ENCODE data around the gene CRX.
"Not testable (repeated sequence)": the region's sequence is repeated elsewhere in the genome, so short reads cannot be mapped to it uniquely, and the experiment has no call there.

CRX gene

GRCh38 chr19:47803671-47804070 is 18.1 kb upstream of the CRX start:
- DNase-seq (ENCODE audit: low spot score), result not testable (repeated sequence)

DNA sequence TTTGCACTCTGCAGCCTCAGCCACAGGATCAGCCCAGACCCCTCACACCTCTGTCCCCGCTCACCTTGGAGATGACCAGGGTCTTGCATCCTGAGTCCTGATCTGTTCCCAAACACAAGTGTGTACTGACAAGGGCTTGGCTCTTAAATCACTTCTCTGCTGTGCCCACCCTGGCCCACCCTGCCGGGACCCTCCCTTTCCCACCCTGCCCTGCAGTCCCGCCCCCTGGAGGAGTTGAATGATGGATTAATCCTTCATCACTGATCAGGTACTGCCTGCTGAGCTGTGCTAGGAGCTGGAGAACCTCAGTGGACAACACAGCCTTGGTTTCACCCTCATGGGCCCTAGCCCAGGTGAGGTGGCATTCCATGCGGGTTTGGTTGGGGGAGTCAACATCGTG is 17.3 kb upstream of the CRX start, which contains the start of gene TPRX1:
Gene TPRX1, minus strand, starts transcription at position 101 of the 400 bp plus-strand sequence. Its CDS starts 12 bp downstream, at position 89.
- not testable (repeated sequence) for DNase-seq (ENCODE audit: low spot score)

GRCh38 chr19:47805313-47805712 is 16.4 kb upstream of the CRX start:
- DNase-seq (ENCODE audit: low spot score), result no peak

GRCh38 chr19:47806435-47806834 is 15.3 kb upstream of the CRX start:
- no peak for DNase-seq (ENCODE audit: low spot score)

DNA sequence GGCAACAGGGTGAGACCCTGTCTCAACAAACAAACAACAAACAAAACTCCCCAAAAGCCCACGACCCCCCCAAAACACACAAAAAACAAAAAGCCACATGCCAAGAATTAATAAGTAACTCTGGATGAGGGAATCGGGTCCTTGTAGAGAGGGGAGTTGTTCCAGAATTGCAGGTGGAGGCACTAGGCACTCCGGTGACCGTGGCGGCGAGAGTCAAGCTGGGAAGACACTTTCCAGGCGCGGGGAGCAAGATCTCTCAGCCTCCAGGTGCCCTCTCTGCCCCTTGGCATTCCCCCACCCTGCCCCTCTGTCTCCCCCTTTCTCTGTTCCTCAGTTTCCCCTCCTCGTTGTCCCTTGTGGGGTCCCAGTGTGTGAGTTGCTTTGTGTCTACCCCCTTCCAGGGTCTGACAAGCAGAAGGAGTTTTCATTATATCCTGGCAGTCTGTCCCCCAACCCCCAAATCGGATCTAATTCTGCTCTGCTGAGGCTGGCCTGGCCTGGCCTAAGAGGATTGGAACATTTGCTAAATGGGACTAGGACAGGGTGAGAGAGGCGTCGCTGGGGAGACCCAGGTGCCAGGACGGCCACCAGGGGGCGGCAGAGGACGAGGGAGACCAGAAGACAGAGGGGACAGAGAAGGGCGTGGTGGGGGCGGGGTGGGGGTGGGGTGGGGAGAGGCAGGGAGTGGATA is 8.3 kb upstream of the CRX start:
- peak; percentile 90 for DNase-seq (ENCODE audit: low spot score)

GRCh38 chr19:47813995-47814328 is 7.8 kb upstream of the CRX start:
- no peak for DNase-seq (ENCODE audit: low spot score)

- not testable (repeated sequence) for DNase-seq (ENCODE audit: low spot score)
Observed at GRCh38 chr19:47816270-47816669, 5.5 kb upstream of the CRX start.

DNA sequence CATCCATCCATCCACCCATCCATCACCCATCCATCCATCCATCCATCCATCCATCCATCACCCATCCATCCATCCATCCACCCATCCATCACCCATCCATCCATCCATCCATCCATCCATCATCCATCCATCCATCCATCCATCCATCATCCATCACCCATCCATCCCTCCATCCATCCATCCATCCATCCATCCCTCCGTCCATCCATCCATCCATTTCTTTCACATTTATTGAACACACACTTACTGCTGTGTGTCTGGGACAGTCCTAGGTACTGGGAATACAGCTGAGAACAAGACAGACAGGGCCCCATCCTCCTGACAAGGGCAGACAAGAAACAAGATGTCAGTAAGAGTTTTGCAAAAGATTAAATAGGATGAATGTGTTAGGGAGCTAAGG is 3.5 kb upstream of the CRX start:
- DNase-seq (ENCODE audit: low spot score), result not testable (repeated sequence)

DNA sequence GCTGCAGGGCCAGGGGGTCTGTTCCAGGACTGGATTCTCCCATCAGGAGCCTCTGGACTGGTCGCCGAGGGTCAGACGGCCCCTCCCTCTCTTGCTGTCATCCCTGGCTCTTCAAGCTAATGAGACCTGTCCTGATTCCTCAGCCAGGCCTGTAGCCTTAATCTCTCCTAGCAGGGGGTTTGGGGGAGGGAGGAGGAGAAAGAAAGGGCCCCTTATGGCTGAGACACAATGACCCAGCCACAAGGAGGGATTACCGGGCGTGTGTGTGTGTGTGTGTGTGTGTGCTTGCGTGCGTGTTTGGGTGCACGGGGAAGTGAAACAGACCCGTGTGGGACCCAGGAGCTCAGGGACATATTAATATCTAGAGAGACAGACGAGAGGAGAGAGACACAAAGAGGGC is 1.9 kb upstream of the CRX start:
- peak; percentile 67 for DNase-seq (ENCODE audit: low spot score)

DNA sequence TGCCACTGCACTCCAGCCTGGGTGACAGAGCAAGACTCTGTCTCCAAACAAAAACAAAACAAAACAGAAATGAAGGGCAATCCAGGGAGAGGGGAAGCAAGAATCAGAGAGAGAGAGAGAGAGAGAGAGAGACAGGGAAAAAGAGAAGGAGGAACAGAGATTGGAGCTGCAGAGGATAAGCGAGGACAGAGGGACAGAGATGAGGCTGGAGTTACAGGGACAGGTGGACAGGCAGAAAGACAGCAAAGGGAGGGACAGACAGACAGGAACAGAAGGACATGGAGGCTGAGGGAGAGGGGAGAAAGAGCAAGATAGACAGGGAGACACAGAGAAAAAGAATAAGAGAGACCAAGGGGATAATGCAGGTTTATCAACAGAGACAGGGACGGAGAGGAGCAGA is 1.3 kb upstream of the CRX start:
- no peak for DNase-seq (ENCODE audit: low spot score)

- no peak for DNase-seq (ENCODE audit: low spot score)
Observed at GRCh38 chr19:47824396-47824795, 2.7 kb downstream of the CRX start.

DNA sequence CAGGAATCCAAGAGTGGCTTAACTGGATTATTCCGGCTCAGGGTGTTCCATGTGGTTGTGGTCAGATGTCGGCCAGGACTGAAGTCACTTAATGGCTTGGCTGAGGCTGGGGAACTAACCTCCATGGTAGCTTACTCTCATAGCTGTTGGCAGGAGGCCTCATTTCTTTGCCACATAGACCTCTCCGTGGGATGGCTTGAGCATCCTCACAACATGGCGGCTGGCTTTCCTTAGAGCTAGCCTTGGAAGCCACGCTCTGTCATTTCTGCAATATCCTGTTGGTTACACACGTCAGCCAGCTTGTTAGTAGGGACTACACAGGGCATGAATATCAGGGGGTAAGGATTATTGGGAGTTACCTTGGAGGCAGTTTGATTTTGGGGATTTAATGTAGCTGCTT is 5.1 kb downstream of the CRX start:
- DNase-seq (ENCODE audit: low spot score), result no peak

DNA sequence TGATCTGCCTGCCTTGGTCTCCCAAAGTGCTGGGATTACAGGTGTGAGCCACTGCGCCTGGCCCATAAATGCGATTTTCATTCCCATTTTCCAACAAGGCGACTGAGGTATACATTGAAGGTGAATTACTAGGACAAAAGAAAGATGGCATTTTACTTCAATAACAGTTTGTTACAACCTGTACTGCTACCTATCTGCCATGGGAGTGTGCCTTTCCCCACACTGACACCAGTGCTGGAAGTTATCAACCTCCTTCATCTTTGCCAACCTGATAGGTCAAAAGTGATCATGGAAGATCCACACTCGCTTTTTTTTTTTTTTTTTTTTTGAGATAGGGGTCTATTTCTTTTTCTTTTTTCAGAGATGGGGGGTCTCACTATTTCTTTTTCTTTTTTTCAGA is 11.0 kb downstream of the CRX start:
- no peak for DNase-seq (ENCODE audit: low spot score)

- no peak for DNase-seq (ENCODE audit: low spot score)
Observed at GRCh38 chr19:47836038-47836437, 14.3 kb downstream of the CRX start.

DNA sequence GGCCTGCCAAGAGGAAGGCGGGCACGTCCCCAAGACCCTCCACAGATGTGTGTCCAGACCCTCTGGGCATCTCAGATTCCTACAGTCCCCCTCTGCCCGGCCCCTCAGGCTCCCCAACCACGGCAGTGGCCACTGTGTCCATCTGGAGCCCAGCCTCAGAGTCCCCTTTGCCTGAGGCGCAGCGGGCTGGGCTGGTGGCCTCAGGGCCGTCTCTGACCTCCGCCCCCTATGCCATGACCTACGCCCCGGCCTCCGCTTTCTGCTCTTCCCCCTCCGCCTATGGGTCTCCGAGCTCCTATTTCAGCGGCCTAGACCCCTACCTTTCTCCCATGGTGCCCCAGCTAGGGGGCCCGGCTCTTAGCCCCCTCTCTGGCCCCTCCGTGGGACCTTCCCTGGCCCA is 17.7 kb downstream of the CRX start:
- DNase-seq (ENCODE audit: low spot score), result no peak

DNA sequence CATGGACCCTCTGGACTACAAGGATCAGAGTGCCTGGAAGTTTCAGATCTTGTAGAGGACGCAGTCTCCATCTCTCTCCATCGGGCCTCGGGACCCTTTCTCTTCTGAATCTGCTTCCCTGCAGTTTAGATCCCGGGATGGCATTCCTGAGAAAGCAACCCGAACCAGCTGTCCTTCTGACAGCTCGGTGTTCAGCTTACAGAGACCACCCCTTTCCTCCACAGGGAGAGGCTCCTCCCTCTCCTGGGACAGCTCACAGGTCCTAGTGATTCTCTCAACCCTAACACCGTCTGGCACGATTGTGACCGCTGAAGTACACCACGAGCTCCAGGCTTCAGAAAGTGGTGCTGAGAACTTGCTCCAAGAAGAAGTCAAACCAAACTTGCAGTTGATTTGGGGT is 18.2 kb downstream of the CRX start:
- DNase-seq (ENCODE audit: low spot score), result peak; percentile 67

GRCh38 chr19:47842941-47843340 is 21.2 kb downstream of the CRX start:
- no peak for DNase-seq (ENCODE audit: low spot score)

DNA sequence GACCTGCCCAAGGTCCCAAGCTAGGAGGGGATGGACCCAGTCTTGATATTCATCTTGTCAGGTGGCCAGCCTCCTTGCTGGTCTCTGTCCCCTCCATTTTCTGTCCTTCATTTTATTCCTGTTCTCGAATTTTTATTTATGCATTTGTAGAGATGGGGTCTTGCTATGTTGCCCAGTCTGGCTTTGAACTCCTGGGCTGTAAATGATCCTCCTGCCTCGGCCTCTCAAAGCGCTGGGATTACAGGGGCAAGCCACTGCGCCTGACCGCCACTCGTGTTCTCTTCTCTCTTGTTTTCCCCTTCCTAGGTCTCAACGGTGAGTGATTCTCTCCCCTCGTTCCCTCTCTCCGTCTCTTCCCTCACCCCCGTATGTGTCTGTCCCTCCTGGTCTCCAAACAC is 26.7 kb downstream of the CRX start:
- no peak for DNase-seq (ENCODE audit: low spot score)

DNA sequence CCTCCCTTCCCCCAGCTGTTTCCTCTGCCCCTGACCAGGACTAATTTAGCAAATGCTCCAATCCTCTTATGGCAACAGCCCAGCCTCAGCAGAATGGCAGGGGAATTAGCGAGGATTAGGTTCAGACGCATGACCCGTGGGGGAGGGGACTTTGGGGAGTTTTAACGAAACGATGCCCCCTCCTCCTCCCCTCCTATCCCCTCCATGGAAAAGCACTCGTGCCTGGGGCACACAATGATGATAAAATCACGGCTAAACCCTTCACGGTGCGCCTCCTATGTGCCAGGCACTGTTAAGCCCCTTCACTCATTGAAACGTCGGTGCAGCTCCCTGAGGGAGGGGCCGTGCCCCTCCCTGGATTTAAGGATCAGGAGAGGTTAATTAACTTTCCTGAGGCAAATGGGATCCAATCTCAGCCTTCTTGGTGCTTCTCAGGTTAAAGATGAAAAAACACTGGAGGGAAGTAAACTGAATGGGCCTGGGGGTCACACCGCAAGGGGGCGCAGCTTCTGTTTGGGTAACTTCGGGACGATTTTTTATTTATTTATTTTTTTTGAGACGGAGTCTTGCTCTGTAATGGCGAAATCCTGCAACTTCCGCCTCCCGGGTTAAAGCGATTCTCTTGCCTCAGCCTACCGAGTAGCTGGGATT is 27.2 kb downstream of the CRX start:
- peak; percentile 83 for DNase-seq (ENCODE audit: low spot score)

GRCh38 chr19:47853003-47853402 is 31.3 kb downstream of the CRX start:
- DNase-seq (ENCODE audit: low spot score), result no peak

DNA sequence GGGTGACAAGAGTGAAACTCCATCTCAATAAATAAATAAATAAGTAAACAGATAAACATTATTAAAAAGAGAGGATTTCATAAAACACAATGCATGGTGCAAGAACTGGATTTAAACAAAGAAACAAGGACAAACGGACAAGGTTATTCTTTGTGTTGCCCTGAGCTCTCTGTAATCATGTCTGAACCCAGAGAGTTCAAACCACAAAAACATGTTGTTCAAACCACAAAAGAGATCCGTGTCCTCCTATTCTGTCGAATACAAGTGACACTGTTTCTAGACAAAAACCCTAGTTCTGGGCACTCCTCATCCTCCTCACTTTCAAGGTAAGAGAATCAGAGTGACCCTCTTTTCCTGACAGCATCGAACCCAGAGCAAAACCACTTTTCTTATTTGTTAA is 32.7 kb downstream of the CRX start:
- DNase-seq (ENCODE audit: low spot score), result no peak

DNA sequence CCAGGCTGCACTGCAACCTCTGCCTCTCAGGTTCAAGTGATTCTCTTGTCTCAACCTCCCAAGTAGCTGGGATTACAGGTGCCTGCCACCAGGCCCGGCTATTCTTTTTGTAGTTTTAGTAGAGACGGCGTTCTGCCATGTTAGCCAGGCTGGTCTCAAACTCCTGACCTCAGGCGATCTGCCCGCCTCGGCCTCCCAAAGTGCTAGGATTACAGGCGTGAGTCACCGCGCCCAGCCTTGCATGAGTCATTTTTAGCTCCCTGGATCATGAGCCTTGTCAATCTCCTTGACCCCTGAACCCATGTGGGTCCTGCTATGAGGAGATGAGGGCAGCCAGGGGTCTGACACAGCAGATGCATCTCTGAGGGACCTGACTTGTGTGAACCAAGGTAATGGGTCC is 36.5 kb downstream of the CRX start:
- DNase-seq (ENCODE audit: low spot score), result not testable (repeated sequence)

- DNase-seq (ENCODE audit: low spot score), result not testable (repeated sequence)
Observed at GRCh38 chr19:47858646-47859285, 37.0 kb downstream of the CRX start, which contains the start of gene TPRX2. TSS of gene TPRX2 (plus strand) at chr19:47859235. CDS start at chr19:47859247, 12 bp downstream.

Measured in D341Med (cell line).